Dendritic cell treated with granulocyte-macrophage colony-stimulating factor and Interleukin-4, amounts not matched to agents 40 ng/mL and 50 ng/mL, for 4 days (primary cell): Measurements from ENCODE around the gene SERPINI1.

ENCODE experiments used
- H3K27ac Mint-ChIP-seq: one replicate; pipeline ENCODE4 v1.8.0; 2022; ENCODE audit warnings: mild to moderate bottlenecking, mixed read lengths
- H3K27me3 Mint-ChIP-seq: one replicate; pipeline ENCODE4 v1.8.0; 2022; ENCODE audit warnings: mild to moderate bottlenecking, mixed read lengths
- H3K36me3 Mint-ChIP-seq: one replicate; pipeline ENCODE4 v1.8.0; 2022; ENCODE audit warnings: low read depth, mixed read lengths
- H3K4me1 Mint-ChIP-seq: one replicate; pipeline ENCODE4 v1.8.0; 2022; ENCODE audit warnings: low read depth, mixed read lengths
- H3K4me3 Mint-ChIP-seq: one replicate; pipeline ENCODE4 v1.8.0; 2022; ENCODE audit warnings: mild to moderate bottlenecking, moderate library complexity, mixed read lengths
- H3K9me3 Mint-ChIP-seq: one replicate; pipeline ENCODE4 v1.8.0; 2022; ENCODE audit warnings: mixed read lengths
- intact Hi-C: fragments of 100-400 bp; cut with micrococcal nuclease; formaldehyde crosslinking; loops from one replicate; pipeline ENCODE4 v1.15.0; 2022

SERPINI1 gene

DNA sequence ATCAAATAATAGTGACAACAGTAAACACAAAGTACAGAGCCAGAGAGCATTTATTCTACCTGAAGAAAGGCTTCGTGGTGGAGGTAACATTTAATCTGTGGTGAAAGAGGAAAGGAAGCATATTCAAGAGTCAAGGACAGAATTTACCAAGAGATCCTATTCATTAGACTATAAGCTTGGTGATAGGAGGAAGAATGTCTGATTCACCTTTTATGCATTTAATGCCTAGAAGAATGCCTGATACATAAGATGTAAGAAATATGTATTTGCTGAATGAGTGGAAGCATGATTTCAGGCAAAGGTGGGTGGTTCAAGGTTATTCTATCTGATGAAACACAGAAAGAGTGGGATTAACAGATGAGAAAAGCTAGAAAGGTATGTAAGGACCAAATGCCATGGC is 119.8 kb downstream of the SERPINI1 start:
- Mint-ChIP-seq H3K27me3 (peaks cover 9% of the 10 kb centered on the region), H3K36me3 (no peaks in the 10 kb centered on the region), H3K4me3 (no peak overlapping the region), H3K9me3 (no peaks in the 10 kb centered on the region), H3K4me1 (peaks cover 16% of the 10 kb centered on the region), H3K27ac (no peak overlapping the region)
- intact Hi-C loops, result no loop called here

GRCh38 chr3:167858865-167859264 is 123.3 kb downstream of the SERPINI1 start:
- Mint-ChIP-seq H3K36me3 (no peaks in the 10 kb centered on the region), H3K4me3 (no peak overlapping the region), H3K4me1 (peaks cover 45% of the 10 kb centered on the region), H3K27me3 (peaks cover 14% of the 10 kb centered on the region), H3K9me3 (no peaks in the 10 kb centered on the region), H3K27ac (no peak overlapping the region)
- intact Hi-C loops, result no loop called here

- Mint-ChIP-seq H3K9me3 (no peaks in the 10 kb centered on the region), H3K4me1 (peaks cover 52% of the 10 kb centered on the region), H3K27me3 (peaks cover 14% of the 10 kb centered on the region), H3K36me3 (no peaks in the 10 kb centered on the region), H3K4me3 (no peak overlapping the region), H3K27ac (peak overlapping the region; percentile 41)
- intact Hi-C loops, result loop anchor here (5.0 kb wide), 1 partner anchor 122 kb away; the partner anchor contains the start of gene SERPINI1
Observed at GRCh38 chr3:167859610-167860009, 124.1 kb downstream of the SERPINI1 start.

DNA sequence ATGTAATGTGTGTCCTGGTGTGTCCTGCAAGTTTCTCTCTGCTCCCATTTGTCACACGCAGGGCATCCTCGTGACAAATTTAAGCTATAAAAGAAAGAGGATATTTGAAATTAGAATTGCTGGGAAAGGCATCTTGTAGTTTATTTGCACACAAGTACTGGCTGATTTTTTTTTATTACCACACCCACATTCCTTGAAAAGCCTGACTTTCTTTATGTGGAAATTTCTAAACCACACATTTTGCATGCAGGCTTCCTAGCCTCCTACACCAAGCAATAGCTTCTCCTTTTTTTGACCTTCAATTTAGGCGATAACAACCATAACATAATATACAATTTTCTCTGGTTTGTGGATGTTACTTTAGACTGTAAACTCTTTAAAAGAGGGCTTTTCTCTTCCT is 126.1 kb downstream of the SERPINI1 start:
- intact Hi-C loops, result loop anchor here (5.0 kb wide), 1 partner anchor 124 kb away; the partner anchor contains the start of gene SERPINI1
- H3K4me3 Mint-ChIP-seq, result peak overlapping the region; percentile 30
- H3K4me1 Mint-ChIP-seq, result peaks cover 60% of the 10 kb centered on the region
- no peaks in the 10 kb centered on the region for H3K9me3 Mint-ChIP-seq
- peaks cover 12% of the 10 kb centered on the region for H3K27me3 Mint-ChIP-seq
- H3K27ac Mint-ChIP-seq, result peak overlapping the region; percentile 78
- no peaks in the 10 kb centered on the region for H3K36me3 Mint-ChIP-seq

- H3K4me1 Mint-ChIP-seq, result peaks cover 60% of the 10 kb centered on the region
- peaks cover 12% of the 10 kb centered on the region for H3K27me3 Mint-ChIP-seq
- H3K4me3 Mint-ChIP-seq, result no peak overlapping the region
- intact Hi-C loops, result loop anchor here (5.0 kb wide), 1 partner anchor 125 kb away; the partner anchor contains the start of gene SERPINI1
- H3K9me3 Mint-ChIP-seq, result no peaks in the 10 kb centered on the region
- H3K27ac Mint-ChIP-seq, result peak overlapping the region; percentile 78
- no peaks in the 10 kb centered on the region for H3K36me3 Mint-ChIP-seq
Observed at GRCh38 chr3:167862104-167862730, 126.7 kb downstream of the SERPINI1 start.

DNA sequence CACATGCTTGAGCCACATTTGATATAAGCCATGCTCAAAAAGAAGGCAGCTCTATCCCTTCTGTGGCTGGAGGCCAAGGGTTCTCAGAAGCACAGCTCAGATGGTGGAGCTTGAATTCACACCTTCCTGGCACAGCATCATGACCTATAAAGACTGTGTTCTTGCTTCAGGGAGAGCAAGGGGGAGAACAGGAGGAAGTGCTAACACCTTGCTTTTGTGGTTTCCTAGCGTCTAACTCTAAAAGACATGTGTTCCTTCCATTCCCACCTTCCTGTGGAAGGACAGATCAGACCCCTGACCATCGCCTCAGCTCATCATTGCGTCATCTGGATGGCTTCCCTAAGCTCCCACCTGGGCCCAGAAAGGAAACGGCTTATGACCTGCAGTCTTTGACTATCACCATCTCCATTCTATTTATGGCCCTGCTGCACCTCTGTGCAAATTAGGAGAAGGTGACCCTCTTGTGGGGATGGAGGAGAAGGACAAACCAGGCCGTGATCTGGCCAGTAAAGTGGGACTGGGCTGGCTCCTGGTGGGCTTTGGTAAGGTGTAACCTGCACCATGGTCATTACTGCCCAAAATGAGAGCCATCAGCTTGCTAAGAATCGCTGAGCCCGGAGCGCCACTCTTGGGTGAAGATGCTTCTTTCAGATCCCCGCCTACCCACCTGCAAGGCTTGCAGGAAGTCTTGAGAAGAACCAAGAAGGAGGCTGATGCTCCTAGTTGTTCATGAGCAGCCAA is 128.5 kb downstream of the SERPINI1 start:
- intact Hi-C loops, result loop anchor here (5.0 kb wide), 1 partner anchor 127 kb away; the partner anchor contains the start of gene SERPINI1
- Mint-ChIP-seq H3K9me3 (no peaks in the 10 kb centered on the region), H3K4me1 (peaks cover 66% of the 10 kb centered on the region), H3K27me3 (peaks cover 10% of the 10 kb centered on the region), H3K4me3 (no peak overlapping the region), H3K27ac (no peak overlapping the region), H3K36me3 (no peaks in the 10 kb centered on the region)

DNA sequence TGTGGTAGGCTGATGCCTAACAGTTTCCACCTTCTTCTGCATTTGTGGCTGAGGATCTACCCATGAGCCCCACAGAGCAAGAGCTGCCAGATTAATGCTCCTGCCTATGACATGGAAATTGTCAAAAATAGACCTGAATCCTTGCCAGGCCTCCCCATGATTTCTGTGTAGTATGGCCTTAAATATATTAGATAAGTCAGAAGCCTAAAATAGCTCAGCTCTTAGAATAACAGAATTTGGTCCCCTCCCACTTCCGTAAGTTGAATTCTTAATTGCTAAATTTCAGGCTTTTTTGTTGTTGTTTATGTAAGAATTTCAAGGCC is 129.0 kb downstream of the SERPINI1 start:
- Mint-ChIP-seq H3K9me3 (no peaks in the 10 kb centered on the region), H3K27me3 (peaks cover 10% of the 10 kb centered on the region), H3K4me3 (no peak overlapping the region), H3K36me3 (no peaks in the 10 kb centered on the region), H3K4me1 (peaks cover 63% of the 10 kb centered on the region), H3K27ac (no peak overlapping the region)
- intact Hi-C loops, result loop anchor here (5.0 kb wide), 1 partner anchor 127 kb away; the partner anchor contains the start of gene SERPINI1

GRCh38 chr3:167866331-167866730 is 130.8 kb downstream of the SERPINI1 start:
- intact Hi-C loops, result no loop called here

GRCh38 chr3:167867981-167868380 is 132.5 kb downstream of the SERPINI1 start:
- no peaks in the 10 kb centered on the region for H3K36me3 Mint-ChIP-seq
- no peak overlapping the region for H3K27ac Mint-ChIP-seq
- peaks cover 7% of the 10 kb centered on the region for H3K27me3 Mint-ChIP-seq
- no peak overlapping the region for H3K4me3 Mint-ChIP-seq
- H3K4me1 Mint-ChIP-seq, result peaks cover 44% of the 10 kb centered on the region
- intact Hi-C loops, result no loop called here
- no peaks in the 10 kb centered on the region for H3K9me3 Mint-ChIP-seq

More at GRCh38 chr3:167866331-167866730, 130.8 kb downstream of the SERPINI1 start:
- no peaks in the 10 kb centered on the region for H3K36me3 Mint-ChIP-seq
- no peak overlapping the region for H3K4me3 Mint-ChIP-seq
- no peaks in the 10 kb centered on the region for H3K9me3 Mint-ChIP-seq
- H3K4me1 Mint-ChIP-seq, result peaks cover 50% of the 10 kb centered on the region
- H3K27me3 Mint-ChIP-seq, result peaks cover 10% of the 10 kb centered on the region
- H3K27ac Mint-ChIP-seq, result no peak overlapping the region

DNA sequence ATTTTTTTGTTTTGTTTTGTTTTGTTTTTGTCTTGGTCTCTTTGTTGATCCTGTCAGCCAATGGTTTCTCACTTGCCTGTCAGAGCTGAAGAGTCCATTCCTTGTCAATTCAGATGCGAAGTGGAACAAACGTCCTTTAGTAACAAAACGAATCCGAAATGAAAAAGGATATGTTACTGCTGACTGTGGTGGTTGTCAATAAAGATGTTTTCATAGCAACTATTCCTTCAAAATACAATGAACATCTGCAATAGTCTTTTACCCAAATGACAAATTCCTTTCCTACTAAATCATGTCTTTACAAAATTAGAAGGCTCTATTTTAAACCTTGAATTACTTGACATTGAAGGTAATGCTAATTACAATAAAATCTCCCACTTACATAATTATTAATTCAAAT is 134.7 kb downstream of the SERPINI1 start:
- Mint-ChIP-seq H3K27ac (no peak overlapping the region), H3K9me3 (no peaks in the 10 kb centered on the region), H3K27me3 (peaks cover 4% of the 10 kb centered on the region), H3K4me1 (peaks cover 30% of the 10 kb centered on the region), H3K4me3 (no peak overlapping the region), H3K36me3 (no peaks in the 10 kb centered on the region)
- intact Hi-C loops, result no loop called here

- intact Hi-C loops, result no loop called here
- Mint-ChIP-seq H3K4me3 (no peak overlapping the region), H3K4me1 (peaks cover 24% of the 10 kb centered on the region), H3K27me3 (peaks cover 2% of the 10 kb centered on the region), H3K27ac (no peak overlapping the region), H3K9me3 (no peaks in the 10 kb centered on the region), H3K36me3 (no peaks in the 10 kb centered on the region)
Observed at GRCh38 chr3:167870759-167871158, 135.2 kb downstream of the SERPINI1 start.

GRCh38 chr3:167872032-167872431 is 136.5 kb downstream of the SERPINI1 start:
- Mint-ChIP-seq H3K36me3 (no peaks in the 10 kb centered on the region), H3K4me3 (no peak overlapping the region), H3K4me1 (peaks cover 30% of the 10 kb centered on the region), H3K9me3 (no peaks in the 10 kb centered on the region), H3K27me3 (peaks cover 2% of the 10 kb centered on the region), H3K27ac (no peak overlapping the region)
- intact Hi-C loops, result no loop called here

DNA sequence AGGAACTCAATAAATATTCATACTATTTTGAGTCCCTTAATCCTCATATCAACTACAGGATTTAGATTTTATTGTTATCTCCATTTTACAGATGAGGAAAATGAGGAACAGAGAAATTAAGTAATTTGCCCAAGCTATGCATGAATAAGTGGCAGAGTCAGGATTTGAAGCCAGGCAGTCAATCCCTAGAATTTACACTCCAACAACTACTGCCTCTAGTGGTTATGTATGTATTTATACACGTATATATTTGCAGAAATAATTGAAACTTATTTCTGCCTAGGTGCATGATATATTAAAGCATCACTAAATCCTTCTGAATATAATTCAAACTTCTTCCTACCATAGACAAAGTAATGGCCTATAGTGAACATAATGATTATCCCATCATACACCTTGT is 137.4 kb downstream of the SERPINI1 start:
- no peak overlapping the region for H3K27ac Mint-ChIP-seq

DNA sequence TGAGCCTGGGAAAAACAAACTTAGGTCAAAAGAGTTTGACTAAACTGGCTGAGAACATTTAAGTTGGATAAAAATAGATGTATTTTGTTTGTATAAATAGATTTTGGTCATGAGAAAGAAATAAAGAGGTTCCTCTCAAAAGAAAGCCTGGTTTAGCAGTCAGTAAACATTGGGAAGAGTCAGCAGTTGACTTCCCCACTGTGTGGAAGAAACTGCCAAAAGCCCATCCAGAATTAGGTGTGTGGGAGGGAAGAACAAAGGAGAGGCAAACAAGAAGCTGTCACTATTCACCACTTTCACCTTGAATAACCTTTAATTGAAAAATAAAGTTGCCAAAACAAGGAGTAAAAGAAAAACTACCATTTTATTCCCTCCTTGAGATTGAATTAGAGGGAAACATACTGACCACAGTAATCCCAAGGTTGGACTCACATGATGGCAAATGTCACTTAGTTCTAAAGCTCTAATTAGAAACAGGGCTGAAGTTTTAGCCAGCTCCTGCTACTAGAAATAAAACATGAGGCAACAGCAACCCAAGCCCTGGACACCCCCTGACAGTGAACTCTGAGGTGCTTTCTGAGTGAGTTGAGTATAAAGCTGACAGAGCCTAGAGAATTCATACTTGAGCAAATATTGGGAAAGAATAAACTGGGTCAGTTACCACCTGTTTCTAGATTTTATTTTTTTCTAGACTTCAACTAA is 139.3 kb downstream of the SERPINI1 start:
- Mint-ChIP-seq H3K36me3 (no peaks in the 10 kb centered on the region), H3K4me3 (no peak overlapping the region), H3K9me3 (no peaks in the 10 kb centered on the region), H3K4me1 (peaks cover 30% of the 10 kb centered on the region), H3K27me3 (no peaks in the 10 kb centered on the region), H3K27ac (no peak overlapping the region)
- intact Hi-C loops, result no loop called here

More for the DNA sequence above, 137.4 kb downstream of the SERPINI1 start:
- intact Hi-C loops, result no loop called here
- H3K36me3 Mint-ChIP-seq, result no peaks in the 10 kb centered on the region
- no peaks in the 10 kb centered on the region for H3K9me3 Mint-ChIP-seq
- no peak overlapping the region for H3K4me3 Mint-ChIP-seq
- peaks cover 2% of the 10 kb centered on the region for H3K27me3 Mint-ChIP-seq
- H3K4me1 Mint-ChIP-seq, result peaks cover 34% of the 10 kb centered on the region
